Mesodermal cell (in vitro differentiated cells): ENCODE measurements around the gene SRP68.
"Not testable (repeated sequence)": the region's sequence is repeated elsewhere in the genome, so short reads cannot be mapped to it uniquely, and the experiment has no call there.

Source experiments
- H3K27ac ChIP-seq: 2 replicates; pipeline ENCODE4 v1.7.0; 2013; ENCODE audit warnings: mild to moderate bottlenecking, low read depth, low read length, moderate library complexity; ENCODE audit not compliant: severe bottlenecking
- H3K36me3 ChIP-seq: 2 replicates; pipeline ENCODE4 v1.7.1; 2013; ENCODE audit warnings: mild to moderate bottlenecking, low read length, moderate library complexity; ENCODE audit not compliant: control insufficient read depth, insufficient read depth
- H3K4me1 ChIP-seq: one replicate; pipeline ENCODE4 v1.7.1; 2013; ENCODE audit warnings: mild to moderate bottlenecking, low read length; ENCODE audit not compliant: insufficient read depth, control insufficient read depth, poor library complexity, severe bottlenecking
- H3K4me3 ChIP-seq: 2 replicates; pipeline ENCODE4 v1.7.0; 2013; ENCODE audit warnings: low read length, control low read depth, mild to moderate bottlenecking; ENCODE audit not compliant: insufficient read depth, poor library complexity, severe bottlenecking; ENCODE audit errors: extremely low read depth
- H3K9me3 ChIP-seq: 2 replicates; pipeline ENCODE4 v1.7.1; 2013; ENCODE audit warnings: mild to moderate bottlenecking, low read length, moderate library complexity; ENCODE audit not compliant: control insufficient read depth
- WGBS, 2 experiments: methylation state at CpG; one replicate each; pipeline ENCODE4 v1.1.5; 2013; ENCODE audit warnings: missing lambda C conversion rate in 2 of 2; ENCODE audit not compliant: insufficient coverage in 2 of 2; 5-methylcytosine and 5-hydroxymethylcytosine counted together

Gene SRP68

GRCh38 chr17:76074390-76075363, 2.4 kb upstream of the SRP68 start, which contains the start of gene GALR2:
TSS of gene GALR2 (plus strand) at chr17:76074781. CDS start at chr17:76074884, 103 bp downstream.
- no peak within 1 kb of the TSS for H3K27ac ChIP-seq
- H3K9me3 ChIP-seq = no peaks in the 10 kb centered on the region
- no peaks in the 10 kb centered on the region for H3K36me3 ChIP-seq
- peaks cover 11% of the 10 kb centered on the region for H3K4me1 ChIP-seq
- WGBS, 2 experiments = 1 to 3% methylated on average over 65 to 80 of the region's 92 CpGs
- H3K4me3 ChIP-seq = peak within 1 kb of the TSS; percentile 12

GRCh38 chr17:76071531-76072147, 678 bp downstream of the SRP68 start:
- H3K27ac ChIP-seq = peak overlapping the region; percentile 36
- H3K36me3 ChIP-seq = peaks cover 27% of the 10 kb centered on the region
- peak overlapping the region; percentile 81 for H3K4me3 ChIP-seq
- no peaks in the 10 kb centered on the region for H3K9me3 ChIP-seq
- 14 to 17% methylated on average over 12 of the region's 15 CpGs for WGBS, 2 experiments
- H3K4me1 ChIP-seq = peaks cover 10% of the 10 kb centered on the region

GRCh38 chr17:76065775-76066174, 6.5 kb downstream of the SRP68 start:
- Histone ChIP-seq H3K27ac (no peak overlapping the region), H3K36me3 (peaks cover 79% of the 10 kb centered on the region), H3K4me3 (no peak overlapping the region), H3K9me3 (no peaks in the 10 kb centered on the region), H3K4me1 (no peaks in the 10 kb centered on the region)
- WGBS, 2 experiments = 98 to 100% methylated on average over 4 of the region's 4 CpGs

- no peak overlapping the region for H3K27ac ChIP-seq
- H3K9me3 ChIP-seq = no peaks in the 10 kb centered on the region
- H3K4me3 ChIP-seq = no peak overlapping the region
- 95 to 98% methylated on average over 15 of the region's 15 CpGs for WGBS, 2 experiments
- H3K4me1 ChIP-seq = no peaks in the 10 kb centered on the region
- H3K36me3 ChIP-seq = peaks cover 91% of the 10 kb centered on the region
Observed at GRCh38 chr17:76063875-76064546, 8.3 kb downstream of the SRP68 start.

GRCh38 chr17:76058264-76058663, 14.1 kb downstream of the SRP68 start:
- H3K9me3 ChIP-seq, H3K4me3 ChIP-seq, H3K27ac ChIP-seq, H3K4me1 ChIP-seq: not testable (repeated sequence)
- 89 to 93% methylated on average over 4 to 5 of the region's 6 CpGs for WGBS, 2 experiments
- H3K36me3 ChIP-seq = peaks cover 82% of the 10 kb centered on the region

DNA sequence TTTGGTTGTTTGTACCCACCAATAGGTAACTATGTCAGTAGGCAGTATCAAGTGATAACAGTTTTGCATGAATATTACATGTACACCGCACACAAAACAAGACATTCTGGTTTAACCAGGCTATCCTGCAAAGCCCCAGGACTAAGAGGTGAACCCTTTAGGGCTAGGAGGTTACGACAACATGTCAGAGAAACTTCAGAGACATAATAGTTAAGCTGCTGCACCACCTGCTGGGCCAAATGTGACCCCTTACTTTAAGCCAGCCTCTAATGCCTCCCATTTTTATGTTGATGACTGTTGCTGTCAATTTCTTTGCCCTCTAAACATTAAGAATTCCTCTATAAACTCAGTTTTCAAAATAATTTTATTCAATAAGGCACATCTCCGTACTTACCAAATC, 15.4 kb downstream of the SRP68 start:
- Histone ChIP-seq H3K27ac (no peak overlapping the region), H3K4me3 (no peak overlapping the region), H3K4me1 (peaks cover 8% of the 10 kb centered on the region), H3K36me3 (peaks cover 84% of the 10 kb centered on the region), H3K9me3 (no peaks in the 10 kb centered on the region)
- 100% methylated on average over 1 to 2 of the region's 3 CpGs for WGBS, 2 experiments

- H3K36me3 ChIP-seq = peaks cover 83% of the 10 kb centered on the region
- 100% methylated on average over 3 of the region's 4 CpGs for WGBS, 2 experiments
- H3K27ac ChIP-seq = no peak overlapping the region
- peaks cover 8% of the 10 kb centered on the region for H3K4me1 ChIP-seq
- H3K4me3 ChIP-seq = no peak overlapping the region
- H3K9me3 ChIP-seq = no peaks in the 10 kb centered on the region
Observed at GRCh38 chr17:76054112-76054476, 18.2 kb downstream of the SRP68 start.

DNA sequence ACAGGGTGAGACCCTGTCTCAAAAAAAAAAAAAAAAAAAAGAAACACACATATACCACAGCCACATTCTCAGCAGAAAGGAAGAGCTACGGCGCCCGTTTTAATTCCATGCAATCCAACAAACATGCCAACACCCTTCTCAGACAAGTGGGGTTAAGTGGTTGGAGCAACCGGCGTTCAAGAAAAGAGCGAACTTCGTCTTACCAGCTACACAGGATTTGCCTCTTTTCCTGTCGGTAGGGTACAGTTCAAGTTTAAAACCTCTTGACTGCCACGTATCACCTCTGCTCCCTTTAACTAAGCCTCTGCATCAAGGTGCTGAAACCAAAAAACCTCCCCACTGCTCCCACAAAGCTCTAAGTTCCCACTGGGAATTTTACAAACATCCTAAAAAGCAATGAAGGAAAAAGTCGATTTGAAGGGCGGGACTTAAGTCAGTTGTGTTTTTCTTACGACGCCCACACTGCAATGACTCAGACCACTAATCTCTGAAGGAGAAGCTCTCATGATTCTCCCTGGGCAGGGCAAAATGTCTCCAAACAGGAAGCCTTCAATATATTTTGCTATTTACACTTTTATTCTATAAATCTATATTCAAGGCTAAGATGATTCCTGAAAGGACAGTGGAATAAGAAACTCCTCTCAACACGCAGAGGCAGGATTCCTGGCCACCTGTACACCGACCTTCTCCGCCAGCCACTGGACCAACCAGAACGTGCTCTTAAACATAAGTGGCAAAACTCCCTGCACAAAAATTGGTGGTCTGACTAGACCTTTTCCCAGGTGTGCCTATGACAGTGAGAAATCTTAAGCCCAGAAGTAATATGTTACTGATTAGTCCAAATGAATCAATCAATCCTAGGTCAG, 18.8 kb downstream of the SRP68 start:
- Histone ChIP-seq H3K4me1 (peaks cover 12% of the 10 kb centered on the region), H3K9me3 (no peaks in the 10 kb centered on the region), H3K36me3 (peaks cover 83% of the 10 kb centered on the region), H3K4me3 (no peak overlapping the region), H3K27ac (no peak overlapping the region)
- WGBS, 2 experiments = 94% methylated on average over 12 to 14 of the region's 17 CpGs

- 89 to 100% methylated on average over 2 to 5 of the region's 6 CpGs for WGBS, 2 experiments
- no peak overlapping the region for H3K27ac ChIP-seq
- no peak overlapping the region for H3K4me3 ChIP-seq
- H3K4me1 ChIP-seq = peaks cover 12% of the 10 kb centered on the region
- peaks cover 82% of the 10 kb centered on the region for H3K36me3 ChIP-seq
- no peaks in the 10 kb centered on the region for H3K9me3 ChIP-seq
Observed at GRCh38 chr17:76051561-76051960, 20.8 kb downstream of the SRP68 start.
